Fibroblast of lung (primary cell): Measurements from ENCODE around the gene TSPYL1. TPM values are rescaled to one million over a fixed set of nuclear protein-coding genes. Genes with fewer than 3 reads are reported as not detected.
A peak's percentile ranks its signal among the peaks of the same experiment; 100 is the strongest.

ENCODE experiments used
- DNase-seq, 2 donors: peaks; one replicate each; pipeline versions ENCODE4 v3.0.0 to v3.0.0-alpha.2; 2010; ENCODE audit warnings: low read depth in 2 of 2
- H2AFZ ChIP-seq: 2 replicates; pipeline ENCODE4 v1.5.1; 2012; ENCODE audit warnings: low read length, control low read depth, inconsistent platforms
- H3K27ac ChIP-seq: 2 replicates; pipeline ENCODE4 v1.5.1; 2011; ENCODE audit warnings: low read length, control low read depth; ENCODE audit not compliant: insufficient read depth
- H3K27me3 ChIP-seq: 2 replicates; pipeline ENCODE4 v1.5.1; 2011; ENCODE audit warnings: mild to moderate bottlenecking, low read length; ENCODE audit not compliant: control insufficient read depth, insufficient read depth
- H3K36me3 ChIP-seq: 2 replicates; pipeline ENCODE4 v1.5.1; 2011; ENCODE audit warnings: low read length; ENCODE audit not compliant: control insufficient read depth, insufficient read depth
- H3K4me1 ChIP-seq: 2 replicates; pipeline ENCODE4 v1.5.1; 2011; ENCODE audit warnings: low read length; ENCODE audit not compliant: control insufficient read depth, insufficient read depth; ENCODE audit errors: extremely low read depth
- H3K4me2 ChIP-seq: 2 replicates; pipeline ENCODE4 v1.5.1; 2011; ENCODE audit warnings: low read length, control low read depth; ENCODE audit not compliant: insufficient read depth; ENCODE audit errors: extremely low read depth
- H3K4me3 ChIP-seq, 4 experiments: fragments of 200-600 bp in 1 of 4; sonication (generic) in 1 of 4; replicated peaks in 1 of 4; 2 replicates each; pipeline ENCODE4 v1.5.1; 2011 to 2016; ENCODE audit warnings: low read length in 4 of 4, low read depth in 3 of 4, mild to moderate bottlenecking in 3 of 4, control low read depth in 2 of 4, inconsistent platforms in 1 of 4, mixed read lengths in 1 of 4; ENCODE audit not compliant: insufficient read depth in 1 of 4; ENCODE audit errors: control extremely low read depth in 1 of 4
- H3K79me2 ChIP-seq: 2 replicates; pipeline ENCODE4 v1.5.1; 2012; ENCODE audit warnings: mild to moderate bottlenecking, low read length, inconsistent platforms; ENCODE audit not compliant: control insufficient read depth, insufficient read depth
- H3K9ac ChIP-seq: 2 replicates; pipeline ENCODE4 v1.5.1; 2011; ENCODE audit warnings: mild to moderate bottlenecking, low read length, control low read depth; ENCODE audit not compliant: insufficient read depth
- H3K9me3 ChIP-seq: 2 replicates; pipeline ENCODE4 v1.5.1; 2012; ENCODE audit warnings: low read depth, low read length; ENCODE audit not compliant: control insufficient read depth, insufficient read depth
- H4K20me1 ChIP-seq: 2 replicates; pipeline ENCODE4 v1.5.1; 2011; ENCODE audit warnings: low read length; ENCODE audit not compliant: control insufficient read depth, insufficient read depth; ENCODE audit errors: extremely low read depth
- CTCF ChIP-seq, 2 donors: IDR thresholded peaks in 1 of 2; conservative IDR thresholded peaks in 1 of 2; 1 replicate in 1 of 2; 2 replicates in 1 of 2; pipeline ENCODE4 v1.5.1; 2011 to 2012; ENCODE audit warnings: low read length in 2 of 2, control low read depth in 1 of 2, inconsistent platforms in 1 of 2, low read depth in 1 of 2, mild to moderate bottlenecking in 1 of 2
- EZH2 ChIP-seq: IDR thresholded peaks from 2 replicates; pipeline ENCODE4 v1.5.1; 2012; ENCODE audit warnings: low read length, control low read depth, mild to moderate bottlenecking; ENCODE audit errors: missing control alignments
- polyA plus RNA-seq, 2 donors: library from polyadenylated mRNA; depleted of rRNA in 1 of 2; stranded (reverse) in 1 of 2; unstranded in 1 of 2; fragments of >200 nt; gene quantifications; 2 replicates each; pipeline ENCODE4 v1.2.1, GENCODE V29; 2011 to 2012; ENCODE audit warnings: missing spikeins in 1 of 2
- total RNA-seq: library from RNA; depleted of rRNA; stranded (reverse); fragments of >200 nt; gene quantifications from 2 replicates; pipeline ENCODE4 v1.2.1, GENCODE V29; 2014

Gene TSPYL1
- total and polyA plus RNA-seq, 2 donors (not counting 1 experiment from before 2014, with no cell fraction given) = 82.0 to 93.0 TPM

- H3K9ac ChIP-seq = no peak overlapping the region
- H2AFZ ChIP-seq = no peak overlapping the region
- H3K36me3 ChIP-seq = no peaks in the 10 kb centered on the region
- no peak for TF ChIP-seq CTCF (conservative IDR thresholded peaks at IDR 0.05 in 1 of 2, IDR thresholded peaks at IDR 0.05 in 1 of 2; ENCODE audit: low read depth in 1 of 2, low read length in 2 of 2)
- TF ChIP-seq EZH2 = no peak
- H3K79me2 ChIP-seq = no peaks in the 10 kb centered on the region
- no peaks in the 10 kb centered on the region for H3K27me3 ChIP-seq
- H4K20me1 ChIP-seq = no peaks in the 10 kb centered on the region
- H3K4me2 ChIP-seq = no peak overlapping the region
- DNase-seq = no peak
- H3K4me1 ChIP-seq = no peaks in the 10 kb centered on the region
- H3K27ac ChIP-seq = no peak overlapping the region
- H3K4me3 ChIP-seq = no peak overlapping the region
- no peaks in the 10 kb centered on the region for H3K9me3 ChIP-seq
These were observed 35.1 kb upstream of the TSPYL1 start for GRCh38 chr6:116314878-116315277.

- Histone ChIP-seq H3K4me1 (no peaks in the 10 kb centered on the region), H3K27me3 (no peaks in the 10 kb centered on the region), H3K79me2 (no peaks in the 10 kb centered on the region), H3K4me2 (no peak overlapping the region), H3K9ac (no peak overlapping the region), H2AFZ (no peak overlapping the region), H3K27ac (no peak overlapping the region), H3K36me3 (no peaks in the 10 kb centered on the region), H3K9me3 (no peaks in the 10 kb centered on the region), H3K4me3 (no peak overlapping the region), H4K20me1 (no peaks in the 10 kb centered on the region)
- peak in 1 of 2 donors; percentile 60 for DNase-seq
- TF ChIP-seq CTCF (conservative IDR thresholded peaks at IDR 0.05 in 1 of 2, IDR thresholded peaks at IDR 0.05 in 1 of 2; ENCODE audit: low read depth in 1 of 2, low read length in 2 of 2) (no peak), EZH2 (no peak)
These were observed 34.5 kb upstream of the TSPYL1 start for GRCh38 chr6:116314218-116314617.

GRCh38 chr6:116313101-116313776, 33.5 kb upstream of the TSPYL1 start:
- H4K20me1 ChIP-seq = no peaks in the 10 kb centered on the region
- no peaks in the 10 kb centered on the region for H3K9me3 ChIP-seq
- peak; percentile 20 to 58 for DNase-seq
- no peak overlapping the region for H3K27ac ChIP-seq
- no peak overlapping the region for H3K4me3 ChIP-seq
- H3K27me3 ChIP-seq = no peaks in the 10 kb centered on the region
- no peak overlapping the region for H3K9ac ChIP-seq
- H3K4me2 ChIP-seq = no peak overlapping the region
- no peak for TF ChIP-seq EZH2
- no peaks in the 10 kb centered on the region for H3K4me1 ChIP-seq
- H2AFZ ChIP-seq = no peak overlapping the region
- no peaks in the 10 kb centered on the region for H3K36me3 ChIP-seq
- H3K79me2 ChIP-seq = no peaks in the 10 kb centered on the region
